NCI-H146 (cell line): Measurements from ENCODE around the gene CAVIN3.
"Not testable (repeated sequence)": the region's sequence is repeated elsewhere in the genome, so short reads cannot be mapped to it uniquely, and the experiment has no call there.

Source experiments
- DNase-seq: peaks from one replicate; lab custom pipeline; 2025; lab: John Stamatoyannopoulos, UW

CAVIN3 gene

DNA sequence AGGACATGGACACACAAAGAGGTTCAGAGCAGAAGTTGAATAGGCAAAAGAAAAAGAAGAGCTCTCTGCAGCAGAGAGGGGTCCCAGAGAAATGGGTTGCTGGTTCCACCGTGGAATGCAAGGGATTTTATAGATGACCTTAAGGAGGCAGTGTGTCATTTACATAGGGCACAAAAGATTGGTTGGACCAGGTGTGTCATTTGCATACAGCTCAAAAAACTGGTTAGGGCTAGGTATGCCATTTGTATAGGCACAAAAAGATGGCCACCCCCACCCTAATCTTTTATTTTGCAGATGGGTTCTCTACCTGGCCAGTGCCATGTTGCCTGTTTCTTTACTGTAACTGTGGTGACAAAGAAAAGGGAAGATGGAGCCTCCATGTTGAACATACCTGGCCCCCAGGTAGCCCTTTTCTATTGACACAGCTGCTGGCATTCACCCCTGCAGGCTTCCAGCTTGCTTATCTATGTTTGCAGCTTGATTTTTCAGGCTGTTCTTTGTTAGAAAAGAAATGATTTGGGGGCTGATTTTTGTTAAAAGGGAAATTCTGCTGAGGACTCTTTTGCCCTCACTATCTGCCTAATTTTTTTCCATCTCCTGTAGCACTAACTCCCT, 3.1 kb upstream of the CAVIN3 start:
- peak; percentile 93 for DNase-seq

DNA sequence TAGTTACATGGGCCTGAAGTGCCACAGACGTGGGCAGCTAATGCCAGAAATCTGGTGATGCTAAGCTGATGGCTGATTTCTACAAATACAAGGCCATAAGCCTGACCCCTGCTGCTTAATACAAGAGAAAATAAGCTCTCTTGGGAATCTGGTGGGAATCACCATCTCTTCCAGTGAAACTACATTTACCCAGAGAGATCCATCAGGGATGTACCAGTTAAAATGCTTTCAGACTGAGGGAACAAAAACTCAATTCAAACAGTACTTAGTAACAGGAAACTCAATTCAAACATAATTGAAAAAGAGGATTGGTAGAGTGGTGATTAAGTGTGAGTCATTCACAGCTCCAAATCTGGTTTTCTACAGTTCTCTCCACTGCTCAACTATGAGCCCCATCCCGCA, 1.7 kb upstream of the CAVIN3 start:
- DNase-seq: peak; percentile 78

DNA sequence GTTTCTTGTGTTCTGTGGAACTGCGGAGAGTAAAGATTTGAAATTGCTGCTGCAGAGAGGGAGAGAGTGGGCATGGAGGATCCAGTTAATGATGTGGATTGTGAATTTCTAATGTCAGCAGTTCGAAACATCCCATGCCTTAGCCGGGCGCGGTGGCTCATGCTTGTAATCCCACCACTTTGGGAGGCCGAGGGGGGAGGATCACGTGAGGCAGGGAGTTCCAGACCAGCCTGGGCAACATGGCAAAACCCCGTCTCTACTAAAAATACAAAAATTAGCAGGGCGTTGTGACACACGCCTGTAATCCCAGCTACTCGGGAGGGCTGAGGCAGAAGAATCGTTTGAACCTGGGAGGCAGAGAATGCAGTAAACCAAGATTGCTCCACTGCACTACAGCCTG, 1.1 kb upstream of the CAVIN3 start:
- DNase-seq: no peak

DNA sequence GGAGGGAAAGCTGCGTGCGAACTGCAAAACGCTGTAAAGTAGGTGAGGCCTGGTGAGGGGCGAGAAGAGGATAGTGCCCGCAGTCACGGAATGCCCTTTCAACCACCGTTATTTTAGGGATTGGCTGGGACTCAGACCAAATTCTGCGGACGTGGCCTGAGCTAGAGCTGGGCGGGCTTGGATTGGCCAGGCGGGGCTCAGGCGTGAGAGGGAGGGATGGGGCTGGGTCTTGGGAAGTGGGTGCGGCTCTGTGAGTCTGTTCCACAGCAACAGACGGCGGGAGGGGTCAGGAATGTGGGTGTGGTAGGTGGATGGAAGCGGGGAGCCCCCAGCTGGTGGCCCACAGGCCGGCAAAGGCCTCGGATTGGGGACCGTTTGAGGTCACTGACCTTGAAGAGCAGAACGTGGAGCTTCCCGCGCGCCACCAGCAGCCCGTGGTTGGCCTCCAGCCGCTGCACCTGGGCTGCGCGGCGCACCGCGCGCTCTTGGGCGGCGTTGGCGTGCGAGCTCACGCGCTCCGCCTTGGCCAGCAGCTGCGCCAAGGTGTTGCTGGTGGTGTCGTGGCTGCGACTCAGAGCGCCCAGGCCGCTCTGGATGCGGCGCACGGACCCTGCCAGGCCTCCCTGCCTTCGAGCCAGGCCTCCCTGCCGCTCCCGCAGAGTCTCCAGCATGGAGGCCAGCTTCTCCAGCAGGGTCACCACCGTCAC, 444 bp downstream of the CAVIN3 start:
- DNase-seq: no peak

DNA sequence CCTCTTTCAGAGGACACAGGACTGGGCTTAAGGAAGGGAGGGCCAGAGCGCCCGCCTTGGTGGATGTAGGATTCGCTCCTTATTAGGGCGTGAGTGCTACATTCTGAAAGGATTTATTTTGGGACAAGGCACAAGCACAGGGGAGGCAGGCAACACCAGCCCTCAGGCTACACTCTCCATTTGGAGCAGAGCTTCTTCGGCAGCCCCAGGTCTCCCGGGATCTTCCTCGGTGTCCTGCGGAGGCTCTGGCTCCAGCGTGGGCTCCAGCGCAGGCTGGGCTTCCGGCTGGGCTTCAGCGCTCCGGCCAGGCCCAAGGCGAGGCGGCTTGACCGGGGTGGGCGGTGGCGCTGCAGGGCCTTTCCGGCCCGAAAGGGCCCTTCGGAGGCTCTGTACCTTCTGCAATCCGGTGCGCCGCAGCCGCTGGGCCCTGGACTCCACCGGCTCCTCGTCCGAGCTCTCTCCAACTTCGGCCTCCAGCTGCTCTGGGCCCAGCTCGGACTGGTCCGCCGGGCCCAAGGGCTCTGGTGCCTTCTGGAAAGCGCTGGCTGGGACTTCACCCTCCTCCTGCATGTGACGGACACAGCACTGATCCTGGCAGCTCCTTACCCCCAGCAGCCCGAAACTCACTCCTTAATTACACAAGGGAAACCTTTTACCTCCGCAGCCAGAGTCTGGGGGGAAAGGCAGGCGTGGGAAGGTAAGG, 1.1 kb downstream of the CAVIN3 start:
- DNase-seq: no peak

DNA sequence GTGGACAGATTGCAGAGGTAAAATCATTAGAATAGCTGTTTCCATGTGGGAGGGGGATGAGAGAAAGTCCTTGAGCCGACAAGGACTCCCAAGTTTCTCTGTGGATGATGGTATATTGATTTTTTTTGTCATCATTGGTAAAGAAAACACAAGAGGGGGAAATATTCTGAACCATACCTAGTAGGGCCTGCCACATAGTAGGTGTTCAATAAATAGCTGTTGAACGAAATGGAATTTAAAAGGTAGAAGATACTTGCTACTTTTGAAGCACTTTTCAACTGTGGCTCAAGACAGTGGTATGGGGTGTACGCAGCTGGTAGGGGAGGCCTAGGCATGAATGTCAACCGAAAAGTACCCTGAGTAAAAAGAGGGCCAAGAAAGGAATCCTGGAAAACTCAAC, 2.1 kb downstream of the CAVIN3 start:
- no peak for DNase-seq

DNA sequence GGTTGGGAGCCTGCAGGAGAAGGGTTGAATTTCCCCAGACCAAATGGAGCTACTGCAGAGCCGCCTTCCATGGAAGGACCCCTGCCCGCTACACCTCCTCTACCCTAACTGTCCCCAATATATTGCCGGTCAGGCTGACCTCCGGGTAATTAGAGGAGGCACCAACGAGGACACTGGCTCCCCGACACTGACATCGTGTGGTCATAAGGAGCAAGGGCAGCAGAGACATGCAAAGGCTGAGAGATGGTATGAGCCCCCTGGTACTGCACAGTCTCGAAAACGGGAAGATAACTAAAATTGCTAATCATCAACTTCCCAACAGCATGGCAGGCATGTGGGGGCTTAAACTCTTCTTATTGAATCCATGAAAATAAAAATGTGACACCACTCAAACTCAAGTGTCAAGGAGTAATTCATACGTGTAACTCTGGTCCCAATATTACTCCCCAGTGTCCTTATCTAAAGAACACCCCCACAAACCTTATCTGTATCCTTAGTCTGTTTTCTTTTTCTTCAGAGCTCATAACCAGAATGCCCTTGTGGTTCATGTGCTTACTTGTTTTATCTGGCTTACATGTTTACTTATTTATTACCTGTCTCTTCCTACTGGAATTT, 4.4 kb downstream of the CAVIN3 start:
- peak; percentile 83 for DNase-seq

DNA sequence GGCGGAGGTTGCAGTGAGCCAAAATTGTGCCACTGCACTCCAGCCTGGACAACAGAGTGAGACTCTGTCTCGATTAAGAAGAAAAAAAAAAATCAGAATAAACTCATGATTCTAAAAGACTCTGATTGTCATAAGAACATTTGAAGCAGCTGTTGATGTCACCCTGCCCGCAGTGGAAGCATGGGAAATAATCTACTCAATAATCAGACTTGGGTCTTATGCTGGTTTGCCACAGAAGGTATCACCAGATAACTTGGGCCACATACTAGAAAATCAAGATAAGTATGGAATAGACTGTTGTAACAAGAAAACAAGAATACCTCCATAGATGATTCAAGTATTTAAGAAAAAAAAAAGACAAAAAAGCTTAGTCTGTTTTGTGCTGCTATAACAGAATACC, 8.2 kb downstream of the CAVIN3 start:
- no peak for DNase-seq

DNA sequence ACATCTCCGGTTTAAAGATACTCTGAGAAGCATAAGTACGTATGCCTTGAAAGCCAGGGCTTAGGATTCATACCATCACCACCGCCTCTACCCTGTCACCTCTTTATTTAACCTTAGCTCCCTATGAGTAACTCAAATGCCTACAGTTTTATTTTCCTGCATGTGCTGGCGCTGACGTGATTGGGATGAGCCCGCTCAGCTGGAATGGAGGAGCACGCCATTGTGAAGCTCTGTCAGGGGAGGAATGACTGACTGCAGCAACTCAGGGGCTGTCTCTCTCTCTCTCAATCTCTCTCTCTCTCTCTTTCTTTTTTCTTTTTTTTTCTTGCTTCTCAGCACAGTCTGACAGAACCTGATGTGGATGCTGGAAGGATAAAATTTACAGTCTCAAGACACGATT, 12.4 kb downstream of the CAVIN3 start:
- no peak for DNase-seq

DNA sequence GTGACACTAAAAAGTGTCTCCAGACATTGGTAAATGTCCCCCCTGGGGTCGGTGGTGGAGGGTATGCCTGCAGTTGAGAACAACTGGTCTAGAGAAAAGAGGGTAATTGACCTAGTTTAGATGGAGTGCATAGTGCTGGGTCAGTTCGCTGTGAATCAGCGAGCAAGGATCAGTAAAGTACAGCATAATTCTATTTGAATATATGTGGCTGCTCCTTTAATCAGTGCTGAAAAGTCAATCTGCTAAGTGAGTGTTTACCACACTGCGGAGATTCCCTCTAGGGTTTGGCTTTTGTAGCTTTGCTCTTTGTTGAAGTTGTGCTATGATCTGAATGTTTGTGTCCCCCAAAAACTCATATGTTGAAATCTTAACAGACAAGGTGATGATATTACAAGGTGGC, 15.0 kb downstream of the CAVIN3 start:
- no peak for DNase-seq

DNA sequence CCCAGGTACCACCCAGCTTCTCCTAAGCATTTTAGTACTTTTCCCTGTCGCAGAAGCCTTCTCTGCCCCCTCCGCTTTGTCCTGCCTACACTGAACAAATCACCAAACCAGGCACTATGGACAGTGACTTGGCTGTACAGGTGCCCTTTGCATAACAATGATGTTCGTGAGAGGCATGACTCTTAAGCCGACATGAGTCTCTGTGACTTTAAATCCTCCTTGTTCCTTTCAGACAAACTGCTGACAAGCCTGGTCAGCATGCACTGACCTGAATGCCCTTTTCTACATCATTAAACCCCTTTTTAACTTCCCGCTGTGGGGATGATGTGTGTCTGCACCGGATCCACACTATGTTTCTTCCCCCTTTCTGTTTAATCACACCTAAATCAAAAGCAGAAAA, 16.6 kb downstream of the CAVIN3 start:
- DNase-seq: no peak

DNA sequence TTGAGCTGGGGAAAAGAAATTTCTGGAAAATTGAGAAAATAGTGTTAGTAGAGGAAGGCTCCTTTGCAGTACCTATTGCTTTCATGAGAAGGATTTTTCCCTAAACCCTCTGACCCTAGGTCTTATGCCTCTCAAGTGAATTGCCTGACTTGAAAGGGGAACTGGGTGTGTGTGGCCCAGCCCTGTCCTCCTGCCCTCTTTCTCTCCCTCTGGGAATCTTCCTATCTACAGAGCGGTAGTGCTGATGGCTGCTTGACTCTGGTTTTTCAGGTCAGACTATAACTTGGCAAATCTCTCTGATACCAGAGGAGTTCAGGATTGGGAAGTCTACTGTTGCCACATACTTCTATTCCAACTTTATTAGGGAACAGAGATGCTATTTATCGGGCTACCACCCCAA, 19.2 kb downstream of the CAVIN3 start:
- no peak for DNase-seq

DNA sequence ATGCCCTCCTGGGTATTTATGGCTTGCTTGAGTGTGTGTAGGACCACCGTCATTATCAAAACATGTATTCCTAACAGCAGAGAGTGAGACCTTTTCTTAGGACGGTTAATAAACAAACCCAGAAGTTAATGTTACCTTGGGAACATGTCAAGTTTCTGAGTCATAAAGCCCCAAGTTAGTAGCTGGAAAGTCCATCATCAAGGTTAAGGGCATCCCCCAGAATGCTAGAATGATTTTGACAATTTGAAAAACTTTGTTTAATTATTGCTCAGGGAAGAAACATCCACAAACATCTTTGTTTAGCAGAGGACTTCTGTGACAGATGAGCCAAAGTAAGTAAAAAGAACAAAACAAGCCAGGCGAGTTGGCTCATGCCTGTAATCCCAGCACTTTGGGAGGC, 20.0 kb downstream of the CAVIN3 start:
- DNase-seq: no peak

DNA sequence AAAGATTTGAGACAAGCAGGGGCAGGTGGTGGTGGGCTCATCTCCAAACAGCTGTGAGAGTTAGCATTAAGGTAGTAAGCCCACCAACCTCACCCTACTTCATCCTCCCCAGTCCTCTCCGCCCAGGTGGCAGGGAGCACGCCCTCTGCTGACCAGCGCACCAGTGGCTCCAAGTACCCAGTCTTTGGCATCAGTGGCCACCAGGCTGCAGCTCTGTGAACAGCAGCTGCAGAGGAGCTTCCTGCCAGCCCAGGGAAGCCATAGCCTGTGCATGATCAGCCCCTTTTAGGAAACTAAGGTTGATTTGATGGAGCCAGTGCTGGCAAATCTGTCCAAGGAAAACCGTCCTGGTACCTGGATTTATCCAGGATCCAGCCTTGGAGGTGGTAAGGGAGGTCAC, 21.7 kb downstream of the CAVIN3 start:
- peak; percentile 75 for DNase-seq

DNA sequence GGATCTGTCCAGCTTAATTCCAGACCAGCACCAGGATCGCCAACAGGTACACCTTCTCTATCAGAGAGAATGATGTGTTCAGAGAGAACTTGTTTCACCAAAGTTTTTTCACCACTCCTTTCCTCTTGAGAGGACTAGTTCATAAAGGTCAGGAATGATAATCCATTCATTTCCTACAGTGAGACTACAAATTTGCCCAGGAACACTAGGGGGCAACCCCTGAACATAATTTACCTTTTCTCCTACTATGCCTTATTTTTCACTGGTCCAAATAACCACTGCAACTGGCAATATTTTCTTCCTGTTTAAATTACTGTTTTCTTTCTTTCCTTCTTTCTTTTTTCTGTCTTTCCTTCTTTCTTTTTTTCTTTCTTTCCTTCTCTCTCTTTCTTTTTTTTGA, 22.5 kb downstream of the CAVIN3 start:
- peak; percentile 30 for DNase-seq

DNA sequence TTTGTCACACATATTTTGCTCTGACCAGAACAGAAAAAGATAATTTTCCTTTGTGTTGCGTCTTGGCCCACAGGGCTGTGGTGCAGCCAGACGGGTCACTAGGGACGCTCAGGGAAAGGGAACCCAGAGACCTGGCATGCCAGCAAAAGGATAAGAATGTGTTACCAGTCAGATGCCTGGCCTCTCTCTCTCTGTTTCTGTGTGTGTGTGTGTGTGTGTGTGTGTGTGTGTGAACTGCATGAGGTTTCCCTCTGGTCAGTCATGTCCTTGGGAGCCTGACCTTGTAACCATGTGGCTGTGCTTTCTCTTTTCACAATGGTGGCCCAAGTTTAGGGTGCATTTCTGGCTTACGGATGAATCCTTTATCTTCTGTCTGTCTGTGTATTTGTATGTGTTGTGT, 35.3 kb downstream of the CAVIN3 start:
- no peak for DNase-seq

DNA sequence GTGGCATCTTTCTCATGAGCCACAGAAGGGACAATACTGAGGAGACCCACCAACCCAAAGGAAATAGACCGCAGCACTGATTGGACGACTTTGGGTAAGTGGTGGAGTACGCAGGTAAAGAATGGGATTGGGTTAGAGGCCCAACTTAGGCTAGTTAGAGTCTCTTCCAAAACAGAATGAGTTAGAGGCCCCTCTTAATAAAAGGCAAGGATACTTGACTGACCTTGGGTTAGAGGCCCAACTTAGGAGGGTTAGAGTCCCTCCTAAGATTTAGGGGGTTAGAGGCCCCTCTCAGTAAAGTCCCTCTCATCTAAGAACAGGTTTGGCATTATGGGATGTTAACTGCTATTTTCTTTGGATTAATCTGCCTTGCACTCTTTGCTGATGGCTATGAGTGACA, 36.1 kb downstream of the CAVIN3 start:
- DNase-seq: no peak

DNA sequence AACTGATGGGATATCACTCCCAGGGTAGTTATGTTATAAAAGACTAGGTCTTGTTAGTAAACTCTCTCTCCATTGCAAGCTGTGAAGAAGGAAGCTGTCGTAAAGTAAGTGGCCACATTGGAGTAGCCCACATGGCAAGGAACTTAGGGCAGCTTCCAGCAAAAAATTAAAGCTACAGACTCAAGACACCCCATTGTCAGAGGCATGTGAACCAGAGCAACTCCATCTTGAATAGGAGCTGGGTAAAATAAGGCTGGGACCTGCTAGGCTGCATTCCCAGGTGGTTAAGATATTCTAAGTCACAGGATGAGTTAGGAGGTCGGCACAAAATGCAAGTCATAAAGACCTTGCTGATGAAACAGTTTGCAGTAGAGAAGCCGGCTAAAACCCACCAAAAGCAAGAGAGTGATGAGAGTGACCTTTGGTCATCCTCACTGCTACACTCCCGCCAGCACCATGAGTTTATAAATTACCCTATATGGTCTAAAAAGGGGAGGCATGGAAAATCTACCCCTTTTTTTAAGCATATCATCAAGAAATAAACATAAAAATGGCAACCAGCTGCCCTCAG, 36.8 kb downstream of the CAVIN3 start:
- DNase-seq: no peak

DNA sequence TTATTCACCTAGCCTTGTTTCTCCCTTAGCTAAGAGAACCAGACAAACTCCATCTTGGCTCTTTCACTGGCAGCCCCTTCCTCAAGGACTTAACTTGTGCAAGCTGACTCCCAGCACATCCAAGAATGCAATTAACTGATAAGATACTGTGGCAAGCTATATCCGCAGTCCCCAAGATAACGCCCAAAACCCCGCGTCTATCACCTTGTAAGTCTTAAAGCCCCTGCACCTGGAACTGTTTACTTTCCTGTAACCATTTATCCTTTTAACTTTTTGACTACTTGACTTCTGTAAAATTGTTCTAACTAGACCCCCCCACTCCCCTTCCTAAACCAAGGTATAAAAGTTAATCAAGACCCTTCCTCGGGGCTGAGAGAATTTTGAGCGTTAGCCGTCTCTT, 39.5 kb downstream of the CAVIN3 start:
- not testable (repeated sequence) for DNase-seq

DNA sequence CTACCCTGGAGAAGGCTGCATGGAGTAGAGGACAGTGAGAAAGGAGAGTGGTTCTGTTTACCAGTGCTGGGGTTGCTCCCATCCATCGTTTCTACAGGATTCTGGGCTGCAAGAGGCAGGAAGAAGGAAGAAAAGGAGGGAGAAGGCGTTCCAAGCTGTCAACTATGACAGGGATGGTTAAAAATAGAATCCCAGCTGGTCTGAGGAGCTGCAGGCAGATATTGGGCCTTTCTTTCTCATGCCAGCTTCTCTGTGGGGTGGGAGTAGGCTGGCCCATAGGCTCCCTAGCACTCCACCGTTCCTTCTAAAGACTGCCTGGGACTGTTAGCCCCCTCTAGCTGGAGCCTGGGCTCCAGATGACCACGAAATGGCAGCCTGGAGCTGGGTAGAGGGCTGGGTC, 47.1 kb downstream of the CAVIN3 start:
- DNase-seq: no peak

DNA sequence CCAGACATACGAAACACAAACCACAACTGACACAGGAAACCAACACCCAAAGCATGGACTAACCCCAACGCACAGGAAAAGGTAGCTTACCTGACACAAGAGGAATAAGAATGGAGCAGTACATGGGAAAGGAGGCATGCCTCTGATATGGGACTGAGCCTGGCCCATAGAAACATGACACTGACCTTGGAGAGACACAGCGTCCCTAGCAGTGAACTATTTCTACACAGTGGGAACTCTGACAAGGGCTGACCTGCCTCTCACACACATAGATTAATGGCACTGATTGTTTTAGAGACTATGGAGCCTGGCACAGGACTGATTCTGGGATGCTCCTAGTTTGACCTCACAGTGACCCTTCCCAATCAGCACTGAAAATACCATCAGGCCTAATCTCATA, 48.7 kb downstream of the CAVIN3 start:
- no peak for DNase-seq

DNA sequence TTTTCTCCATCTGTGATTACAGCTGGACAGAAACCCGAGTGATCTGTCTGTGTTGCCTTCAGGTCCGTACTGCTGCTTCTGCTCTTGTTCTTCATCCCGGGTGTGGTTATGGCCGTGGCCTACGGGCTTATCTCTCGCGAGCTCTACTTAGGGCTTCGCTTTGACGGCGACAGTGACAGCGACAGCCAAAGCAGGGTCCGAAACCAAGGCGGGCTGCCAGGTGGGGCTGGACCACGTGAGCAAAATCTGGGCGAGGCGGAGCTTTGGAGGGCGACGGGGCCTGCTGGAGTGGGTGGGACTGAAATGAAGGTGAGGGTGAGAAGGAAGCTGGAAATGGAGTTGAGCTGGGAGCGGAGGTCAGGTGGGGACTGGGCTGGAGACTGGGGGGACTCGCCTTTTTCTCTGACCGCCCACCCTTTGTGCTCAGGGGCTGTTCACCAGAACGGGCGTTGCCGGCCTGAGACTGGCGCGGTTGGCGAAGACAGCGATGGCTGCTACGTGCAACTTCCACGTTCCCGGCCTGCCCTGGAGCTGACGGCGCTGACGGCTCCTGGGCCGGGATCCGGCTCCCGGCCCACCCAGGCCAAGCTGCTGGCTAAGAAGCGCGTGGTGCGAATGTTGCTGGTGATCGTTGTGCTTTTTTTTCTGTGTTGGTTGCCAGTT, 49.6 kb downstream of the CAVIN3 start:
- no peak for DNase-seq
